Esophagus squamous epithelium (tissue), 5 donors: ENCODE results near the gene C10orf95. TPM values are rescaled to one million over a fixed set of nuclear protein-coding genes. Genes with fewer than 3 reads are reported as not detected.

Experiments used
- DNase-seq: peaks from one replicate; lab custom pipeline; 2025; lab: John Stamatoyannopoulos, UW
- H3K27ac ChIP-seq, 4 donors: fragments of 200-600 bp; sonication (generic); one replicate each; pipeline ENCODE4 v1.5.1; 2016 to 2019; ENCODE audit warnings: mild to moderate bottlenecking in 1 of 4
- H3K27me3 ChIP-seq, 4 donors: fragments of 200-600 bp; sonication (generic); 1 replicate in 3 of 4; 2 replicates in 1 of 4; pipeline versions ENCODE4 v1.5.1 to v1.6.0; 2017 to 2021; ENCODE audit warnings: antibody characterized with exemption in 1 of 4
- H3K36me3 ChIP-seq, 3 donors: fragments of 200-600 bp; sonication (generic); one replicate each; pipeline ENCODE4 v1.5.1; 2016 to 2019
- H3K4me1 ChIP-seq, 3 donors: fragments of 200-600 bp; sonication (generic); one replicate each; pipeline ENCODE4 v1.5.1; 2017 to 2019
- H3K4me3 ChIP-seq, 4 donors: fragments of 200-600 bp; sonication (generic); 1 replicate in 3 of 4; 2 replicates in 1 of 4; pipeline ENCODE4 v1.5.1; 2016 to 2019; ENCODE audit warnings: mild to moderate bottlenecking in 2 of 4, moderate library complexity in 1 of 4
- H3K9me3 ChIP-seq, 3 donors: fragments of 200-600 bp; sonication (generic); one replicate each; pipeline ENCODE4 v1.5.1; 2016 to 2019
- POLR2A ChIP-seq, 4 donors: fragments of 450-650 bp; IDR thresholded peaks; one replicate each; pipeline ENCODE4 v1.6.1; 2017; ENCODE audit warnings: antibody characterized with exemption in 4 of 4, mild to moderate bottlenecking in 4 of 4, moderate library complexity in 3 of 4
- WGBS, 2 donors: methylation state at CpG; one replicate each; pipeline ENCODE4 v1.1.5; 2018; 5-methylcytosine and 5-hydroxymethylcytosine counted together
- intact Hi-C: fragments of 100-400 bp; cut with DNase I; formaldehyde crosslinking; loops from one replicate; pipeline ENCODE4 v1.15.0; 2022
- total RNA-seq, 4 donors: library from RNA; depleted of rRNA; stranded (reverse); fragments of >200 nt; gene quantifications; one replicate each; pipeline ENCODE4 v1.1.0, GENCODE V29; 2016
- TF ChIP-seq, protein P1 (sequence below), 6 experiments: fragments of 450-650 bp in 4 of 6; fragments of 200-600 bp in 2 of 6; sonication (generic) in 2 of 6; IDR thresholded peaks; one replicate each; pipeline ENCODE4 v1.5.1; 2016 to 2019; ENCODE audit warnings: antibody characterized with exemption in 6 of 6, mild to moderate bottlenecking in 4 of 6, moderate library complexity in 4 of 6
- donor health status: DM: yes; HTN: yes; CAD: no.

The C10orf95 gene
- total RNA-seq, 4 donors from 2014 or later, result 0.23 to 1.9 (median 1.1) TPM; not detected in 1

DNA sequence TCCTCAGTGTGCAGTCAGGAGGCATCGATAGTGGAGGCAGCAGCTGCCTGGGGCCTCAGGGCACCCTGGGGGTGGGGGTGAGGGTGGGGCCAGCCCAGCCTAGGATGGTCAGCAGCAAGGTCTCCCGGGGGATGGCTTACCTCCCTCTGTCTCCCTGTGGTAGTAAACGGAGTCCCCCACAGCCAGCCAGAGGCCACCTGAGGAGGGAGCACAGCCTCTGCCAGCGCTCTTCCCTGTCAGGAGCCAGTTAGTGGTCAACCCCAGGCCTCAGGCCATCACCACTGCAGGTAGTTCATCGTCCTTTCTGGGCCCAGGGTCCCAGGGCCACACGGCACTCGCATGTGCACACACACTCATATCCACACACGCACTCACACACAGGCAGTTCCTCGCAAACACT is 29.1 kb upstream of the C10orf95 start:
- intact Hi-C loops, result no loop called here
- WGBS, 2 donors, result 80 to 87% methylated on average over 3 to 5 of the region's 9 CpGs
- peaks cover 36 to 64% (median 62%) of the 10 kb centered on the region in 3 donors for H3K36me3 ChIP-seq
- H3K27me3 ChIP-seq, result no peaks in the 10 kb centered on the region
- no peaks in the 10 kb centered on the region for H3K9me3 ChIP-seq
- H3K27ac ChIP-seq, result no peak overlapping the region
- DNase-seq, result no peak
- H3K4me1 ChIP-seq, result no peaks in the 10 kb centered on the region
- H3K4me3 ChIP-seq, result no peak overlapping the region
- TF ChIP-seq, protein P1, sequence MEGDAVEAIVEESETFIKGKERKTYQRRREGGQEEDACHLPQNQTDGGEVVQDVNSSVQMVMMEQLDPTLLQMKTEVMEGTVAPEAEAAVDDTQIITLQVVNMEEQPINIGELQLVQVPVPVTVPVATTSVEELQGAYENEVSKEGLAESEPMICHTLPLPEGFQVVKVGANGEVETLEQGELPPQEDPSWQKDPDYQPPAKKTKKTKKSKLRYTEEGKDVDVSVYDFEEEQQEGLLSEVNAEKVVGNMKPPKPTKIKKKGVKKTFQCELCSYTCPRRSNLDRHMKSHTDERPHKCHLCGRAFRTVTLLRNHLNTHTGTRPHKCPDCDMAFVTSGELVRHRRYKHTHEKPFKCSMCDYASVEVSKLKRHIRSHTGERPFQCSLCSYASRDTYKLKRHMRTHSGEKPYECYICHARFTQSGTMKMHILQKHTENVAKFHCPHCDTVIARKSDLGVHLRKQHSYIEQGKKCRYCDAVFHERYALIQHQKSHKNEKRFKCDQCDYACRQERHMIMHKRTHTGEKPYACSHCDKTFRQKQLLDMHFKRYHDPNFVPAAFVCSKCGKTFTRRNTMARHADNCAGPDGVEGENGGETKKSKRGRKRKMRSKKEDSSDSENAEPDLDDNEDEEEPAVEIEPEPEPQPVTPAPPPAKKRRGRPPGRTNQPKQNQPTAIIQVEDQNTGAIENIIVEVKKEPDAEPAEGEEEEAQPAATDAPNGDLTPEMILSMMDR (IDR thresholded peaks at IDR 0.05), result no peak
- no peak for TF ChIP-seq POLR2A (IDR thresholded peaks at IDR 0.05)

DNA sequence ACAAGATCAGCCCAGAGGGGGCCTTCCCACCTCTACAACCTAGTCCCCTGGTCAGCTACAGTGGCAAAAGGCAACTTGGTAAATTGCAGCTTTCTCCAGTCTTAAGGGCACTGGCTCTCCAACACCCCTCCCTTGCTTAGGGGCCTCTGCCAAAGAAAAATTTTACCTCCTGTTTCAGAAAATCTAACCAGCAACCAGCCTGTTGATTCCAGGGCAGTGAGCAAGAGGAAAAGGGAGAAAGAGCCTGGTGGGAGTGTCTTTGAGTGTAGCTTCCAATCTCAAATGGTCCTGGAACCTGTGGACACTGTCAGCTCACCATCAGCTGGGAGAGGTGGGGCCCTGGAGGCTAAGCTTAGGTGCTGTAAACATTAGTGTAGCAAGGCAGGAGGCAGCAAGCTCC is 28.3 kb upstream of the C10orf95 start:
- no peak for DNase-seq
- H3K27me3 ChIP-seq, result no peaks in the 10 kb centered on the region
- peak overlapping the region in 1 of 4 donors; percentile 26 for H3K27ac ChIP-seq
- TF ChIP-seq, protein P1 (IDR thresholded peaks at IDR 0.05), result no peak
- no peak for TF ChIP-seq POLR2A (IDR thresholded peaks at IDR 0.05)
- intact Hi-C loops, result no loop called here
- no peak overlapping the region for H3K4me3 ChIP-seq
- no peaks in the 10 kb centered on the region for H3K4me1 ChIP-seq
- no peaks in the 10 kb centered on the region for H3K9me3 ChIP-seq
- peaks cover 28 to 57% (median 55%) of the 10 kb centered on the region in 3 donors for H3K36me3 ChIP-seq

DNA sequence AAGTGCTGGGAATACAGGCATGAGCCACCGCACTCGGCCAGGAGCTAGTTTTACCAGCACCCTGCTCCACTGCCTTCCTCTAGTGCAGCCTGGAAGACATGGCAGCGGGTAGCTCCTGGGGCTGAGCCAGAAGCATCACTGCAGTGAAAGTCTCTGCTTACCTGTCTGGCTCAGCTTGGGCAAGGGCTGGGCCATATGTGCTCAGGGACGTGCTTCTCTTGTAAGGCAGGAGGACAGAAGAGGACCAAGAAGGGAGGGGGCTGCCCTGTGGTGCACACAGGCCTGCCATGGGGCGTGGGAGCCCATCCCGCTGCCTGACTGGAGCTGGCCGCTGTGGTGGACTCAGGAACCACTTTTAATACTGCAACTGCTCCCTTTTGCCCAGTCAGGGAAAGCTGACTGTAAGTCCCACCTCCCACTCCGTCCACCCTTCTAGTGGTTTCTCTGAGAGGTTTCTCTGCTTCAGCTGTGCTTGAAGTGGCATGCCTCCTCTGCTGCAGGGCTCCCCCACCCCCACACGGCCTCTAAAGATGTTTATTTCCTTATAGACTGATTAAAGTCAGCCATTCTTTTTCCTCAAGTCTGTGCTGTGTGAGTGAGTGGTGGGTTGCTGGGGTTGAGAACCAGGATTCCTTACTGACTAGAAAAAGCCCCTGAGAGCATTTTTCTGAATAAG is 25.3 kb upstream of the C10orf95 start:
- TF ChIP-seq, protein P1 (IDR thresholded peaks at IDR 0.05), result no peak
- TF ChIP-seq POLR2A (IDR thresholded peaks at IDR 0.05), result no peak
- intact Hi-C loops, result no loop called here
- Histone ChIP-seq H3K4me3 (no peak overlapping the region), H3K27ac (peak overlapping the region in 1 of 4 donors; percentile 21), H3K9me3 (no peaks in the 10 kb centered on the region), H3K27me3 (no peaks in the 10 kb centered on the region), H3K36me3 (peaks cover 13 to 26% (median 24%) of the 10 kb centered on the region in 3 donors), H3K4me1 (no peaks in the 10 kb centered on the region)
- 55 to 66% methylated on average over 5 to 6 of the region's 9 CpGs for WGBS, 2 donors
- no peak for DNase-seq

DNA sequence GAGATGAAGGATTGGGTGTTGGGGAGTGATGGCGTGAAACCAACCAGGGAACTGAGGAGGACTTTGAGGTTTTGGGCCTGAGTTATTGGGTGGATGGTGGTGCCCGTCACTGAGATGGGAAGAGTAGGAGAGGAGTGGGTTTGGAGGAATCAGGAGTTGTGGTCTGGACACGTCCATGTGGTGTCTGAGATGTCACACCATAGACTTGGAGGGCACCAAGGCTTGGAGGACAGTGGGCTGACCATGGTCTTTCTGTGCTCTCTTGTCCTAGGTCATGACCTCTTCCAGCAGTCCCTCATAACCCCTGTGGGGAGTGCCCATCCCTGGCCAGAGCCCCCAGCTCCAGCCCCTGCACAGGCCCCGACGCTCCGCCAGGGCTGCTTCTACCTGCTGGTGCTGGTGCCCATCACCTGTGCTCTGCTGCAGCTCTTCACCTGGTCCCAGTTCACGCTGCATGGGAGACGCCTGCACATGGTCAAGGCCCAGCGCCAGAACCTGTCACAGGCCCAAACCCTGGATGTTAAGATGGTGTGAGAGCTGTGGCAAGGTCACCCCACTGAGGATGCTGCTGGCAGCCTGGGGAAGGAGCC is 24.2 kb upstream of the C10orf95 start:
- intact Hi-C loops, result no loop called here

More for the DNA sequence above, 24.2 kb upstream of the C10orf95 start:
- Histone ChIP-seq H3K27ac (no peak overlapping the region), H3K27me3 (no peaks in the 10 kb centered on the region), H3K36me3 (peaks cover 2 to 16% (median 14%) of the 10 kb centered on the region in 3 donors), H3K4me3 (no peak overlapping the region), H3K4me1 (no peaks in the 10 kb centered on the region), H3K9me3 (no peaks in the 10 kb centered on the region)
- WGBS, 2 donors, result 88 to 97% methylated on average over 4 to 7 of the region's 9 CpGs
- DNase-seq, result no peak
- TF ChIP-seq, protein P1 (IDR thresholded peaks at IDR 0.05), result no peak
- no peak for TF ChIP-seq POLR2A (IDR thresholded peaks at IDR 0.05)
